NCI-H446 (cell line): ENCODE measurements around the gene OPRD1.
"Not testable (repeated sequence)": the region's sequence is repeated elsewhere in the genome, so short reads cannot be mapped to it uniquely, and the experiment has no call there.

Experiments
- DNase-seq, 2 experiments: peaks; one replicate each; lab custom pipeline; 2025; lab: John Stamatoyannopoulos, UW

The OPRD1 gene

DNA sequence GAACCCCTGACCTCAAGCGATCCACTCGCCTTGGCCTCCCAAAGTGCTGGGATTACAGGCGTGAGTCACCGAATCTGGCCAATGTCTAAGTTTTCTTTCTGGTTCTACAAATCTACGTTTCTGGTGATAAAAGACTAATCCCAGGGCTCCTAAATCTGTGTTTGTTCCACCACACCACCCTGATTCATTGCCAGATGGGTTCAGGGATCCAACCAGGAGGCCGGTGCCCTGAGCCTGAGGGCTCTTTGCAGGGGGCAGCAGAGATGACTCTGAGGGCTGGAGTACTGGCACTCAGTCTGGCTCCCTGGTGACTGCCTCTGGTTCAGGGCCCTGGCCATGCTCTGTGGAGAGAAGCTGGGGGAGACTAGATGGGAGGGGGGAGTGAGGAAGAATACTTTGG, 10.5 kb upstream of the OPRD1 start:
- no peak for DNase-seq

- DNase-seq: no peak
These were observed 8.9 kb upstream of the OPRD1 start for GRCh38 chr1:28803051-28803450.

GRCh38 chr1:28803662-28804061, 8.3 kb upstream of the OPRD1 start:
- DNase-seq: no peak

DNA sequence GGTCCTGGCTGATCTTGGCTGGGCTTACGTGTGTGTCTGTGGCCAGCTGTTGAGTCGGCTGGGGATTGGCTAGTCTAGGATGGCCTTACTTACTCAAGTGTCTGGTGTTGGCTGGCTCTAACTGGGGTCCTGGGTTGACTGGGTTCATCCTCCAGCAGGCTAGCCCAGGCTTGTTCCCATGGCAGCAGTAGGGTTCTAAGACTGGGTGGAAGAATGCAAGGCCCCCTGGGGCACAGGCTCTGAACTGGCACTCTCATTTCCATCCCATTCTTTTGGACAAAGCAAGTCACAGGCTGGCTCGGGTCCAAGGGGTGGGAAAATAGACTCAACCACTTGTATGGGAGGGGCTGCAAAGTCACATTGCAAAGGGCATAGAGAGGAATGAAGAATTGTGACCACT, 7.9 kb upstream of the OPRD1 start:
- peak; percentile 60 to 83 for DNase-seq

DNA sequence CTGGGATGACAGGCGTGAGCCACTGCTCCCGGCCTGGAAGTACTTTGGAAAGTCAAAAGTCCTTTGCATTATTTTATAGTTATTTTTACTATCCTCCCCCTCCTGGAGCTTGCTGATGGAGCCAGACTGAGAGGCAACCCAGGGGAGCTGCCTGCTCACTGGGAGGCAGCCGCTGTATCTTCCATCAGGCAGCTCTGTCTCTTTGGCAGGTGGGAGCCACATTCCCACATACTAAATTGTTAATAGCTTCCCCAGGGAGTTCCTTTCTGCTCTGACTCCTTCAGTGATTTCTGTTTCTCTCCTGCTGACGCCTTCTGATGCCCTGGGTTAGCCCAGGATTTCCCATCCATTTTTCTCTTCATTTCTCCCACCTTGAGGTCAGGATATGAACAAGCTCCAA, 4.9 kb upstream of the OPRD1 start:
- no peak for DNase-seq

GRCh38 chr1:28807986-28808385, 4.0 kb upstream of the OPRD1 start:
- no peak for DNase-seq

GRCh38 chr1:28811369-28811765, 603 bp upstream of the OPRD1 start:
- DNase-seq: no peak

- DNase-seq: peak in 1 of 2 experiments; percentile 33
These were observed 899 bp downstream of the OPRD1 start for GRCh38 chr1:28812669-28813468.

- DNase-seq: no peak
These were observed 2.0 kb downstream of the OPRD1 start for GRCh38 chr1:28813931-28814465.

DNA sequence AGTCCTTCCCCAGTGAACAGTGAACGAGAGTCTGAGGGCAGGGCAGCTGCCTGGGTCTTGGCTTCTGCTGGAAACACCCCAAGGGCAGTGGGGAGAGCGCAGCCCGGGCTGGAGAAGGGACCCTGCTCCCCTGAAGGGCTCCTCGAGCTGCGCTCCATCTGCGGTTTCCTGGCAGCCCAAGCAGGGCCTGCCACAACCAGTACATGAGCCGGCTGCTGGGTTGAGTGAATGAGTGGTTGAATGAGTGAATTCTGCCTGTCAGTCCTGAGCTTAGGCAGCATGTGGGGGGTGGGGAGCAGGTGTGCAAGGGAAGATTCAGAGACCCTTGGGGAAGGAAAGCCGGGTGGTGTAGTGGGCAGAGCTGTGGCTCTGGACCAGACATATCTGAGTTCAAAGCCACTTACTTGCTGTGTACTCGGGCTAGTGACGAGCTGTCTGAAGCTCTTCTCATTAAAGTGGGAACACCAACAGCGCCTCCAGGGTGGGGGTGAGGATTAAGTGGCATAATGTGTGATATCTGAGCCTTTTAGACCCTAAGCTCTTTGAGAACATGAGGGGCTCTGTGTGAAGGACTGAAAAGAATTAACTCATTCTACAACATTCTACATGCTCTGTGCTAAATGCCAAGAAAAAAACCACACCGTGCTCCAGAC, 3.7 kb downstream of the OPRD1 start:
- DNase-seq: peak in 1 of 2 experiments; percentile 17

- no peak for DNase-seq
These were observed 5.2 kb downstream of the OPRD1 start for GRCh38 chr1:28817133-28817532.

DNA sequence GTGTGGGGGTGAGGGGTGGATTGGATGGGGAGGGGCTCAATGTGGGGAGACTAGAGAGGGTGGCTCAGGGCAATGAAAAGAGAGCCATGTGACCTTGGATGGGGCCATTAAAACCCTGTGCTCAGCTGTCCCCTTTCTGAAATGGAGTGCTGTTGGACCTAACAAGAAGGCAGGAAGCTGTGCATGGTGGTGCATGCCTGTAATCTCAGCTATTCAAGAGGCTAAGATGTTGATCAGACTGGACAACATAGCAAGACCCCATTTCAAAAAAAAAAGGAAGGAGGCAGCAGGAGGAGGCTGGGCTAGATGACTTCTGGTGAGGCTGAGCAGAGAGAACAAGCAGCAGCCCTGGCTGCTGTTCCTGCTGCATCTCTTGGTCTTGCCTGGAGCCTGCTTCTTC, 7.0 kb downstream of the OPRD1 start:
- DNase-seq: no peak

- no peak for DNase-seq
These were observed 10.8 kb downstream of the OPRD1 start for GRCh38 chr1:28822799-28823198.

DNA sequence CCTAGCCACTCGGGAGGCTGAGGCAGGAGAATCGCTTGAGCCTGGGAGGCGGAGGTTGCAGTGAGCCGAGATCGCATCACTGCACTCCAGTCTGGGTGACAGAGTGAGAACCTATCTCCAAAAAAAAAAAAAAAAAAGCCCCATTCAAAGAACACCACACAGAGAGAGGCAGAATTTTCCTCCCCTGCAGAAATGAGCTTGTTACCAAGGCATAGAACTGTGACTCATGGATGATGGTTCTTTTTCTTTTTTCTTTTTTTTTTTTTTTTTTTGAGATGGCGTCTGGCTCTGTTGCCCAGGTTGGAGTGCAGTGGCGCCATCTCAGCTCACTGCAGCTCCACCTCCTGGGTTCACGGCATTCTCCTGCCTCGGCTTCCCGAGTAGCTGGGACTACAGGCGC, 12.1 kb downstream of the OPRD1 start:
- DNase-seq: not testable (repeated sequence)

- DNase-seq: not testable (repeated sequence)
These were observed 16.4 kb downstream of the OPRD1 start for GRCh38 chr1:28828227-28828858.

- peak; percentile 27 to 70 for DNase-seq
These were observed 18.8 kb downstream of the OPRD1 start for GRCh38 chr1:28830814-28831213.

DNA sequence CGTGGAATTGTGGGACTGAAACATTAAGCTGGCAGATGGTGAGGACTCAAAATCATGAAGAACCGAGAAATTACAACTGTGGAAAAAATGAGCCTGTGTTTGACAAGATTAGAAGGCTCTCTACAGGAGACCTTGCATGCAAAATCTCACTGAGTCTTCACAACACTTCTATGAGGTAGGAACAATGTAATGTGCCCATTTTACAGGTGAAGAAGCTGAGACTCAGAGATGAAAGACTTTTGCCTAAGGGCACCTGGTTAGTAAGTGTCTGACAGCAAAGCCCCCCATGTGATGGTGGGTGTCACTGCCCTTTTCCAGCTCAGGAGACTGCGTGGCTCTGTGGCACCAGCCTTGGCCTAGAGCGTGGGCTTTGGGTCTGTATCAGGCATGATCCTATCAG, 21.0 kb downstream of the OPRD1 start:
- DNase-seq: no peak

- DNase-seq: no peak
These were observed 21.4 kb downstream of the OPRD1 start for GRCh38 chr1:28833381-28833780.

DNA sequence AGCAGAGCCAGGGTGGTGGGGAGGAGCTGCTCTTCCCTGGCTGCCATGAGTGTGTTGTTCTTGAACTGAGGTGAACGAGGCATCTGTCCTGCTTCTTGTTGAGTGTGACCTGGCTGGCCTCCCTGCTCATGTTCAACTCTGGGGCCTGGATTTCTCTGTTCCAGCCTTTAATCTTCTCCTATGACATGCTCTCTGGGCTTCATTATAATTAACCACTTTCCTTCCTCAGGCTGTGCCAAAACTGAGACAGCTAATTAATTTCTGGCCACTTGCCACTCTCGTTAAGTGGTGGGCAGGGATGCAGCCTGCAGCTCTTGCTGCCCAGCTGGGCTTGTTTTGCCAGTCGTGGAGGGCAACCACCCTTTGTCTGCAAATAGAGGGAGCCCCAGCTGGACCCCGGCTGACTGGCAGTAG, 23.3 kb downstream of the OPRD1 start:
- DNase-seq: peak; percentile 81 to 94

- DNase-seq: no peak
These were observed 24.5 kb downstream of the OPRD1 start for GRCh38 chr1:28836421-28836956.

- no peak for DNase-seq
These were observed 29.1 kb downstream of the OPRD1 start for GRCh38 chr1:28840928-28841544.
